IPS-NIHi7 (cell line): ENCODE measurements around the gene ATXN1.
"Not testable (repeated sequence)": the region's sequence is repeated elsewhere in the genome, so short reads cannot be mapped to it uniquely, and the experiment has no call there.

ENCODE experiments used
- DNase-seq: peaks from one replicate; pipeline ENCODE4 v3.0.0; 2012; ENCODE audit warnings: mixed read lengths; ENCODE audit errors: extremely low spot score

The ATXN1 gene

GRCh38 chr6:16388488-16388887 lies 372.8 kb downstream of the ATXN1 start:
- DNase-seq: no peak

DNA sequence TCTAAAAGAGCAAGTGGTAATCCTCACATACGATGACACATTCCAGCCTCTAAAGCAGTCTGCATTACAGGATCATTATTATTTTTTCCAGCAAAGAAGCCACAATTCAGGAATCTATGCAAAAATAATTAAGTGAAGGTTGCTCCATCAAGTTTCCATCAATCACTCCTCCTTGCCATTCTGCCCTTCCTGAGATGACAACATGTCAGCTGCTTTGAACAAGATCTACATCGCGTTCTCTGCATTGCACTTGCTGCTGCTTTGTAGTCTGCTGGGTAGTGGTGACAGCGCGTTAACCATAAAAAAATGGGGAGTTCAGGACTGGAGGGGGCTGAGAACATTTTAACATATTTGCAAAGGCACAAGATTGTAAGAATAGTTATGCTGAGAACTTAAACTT lies 375.2 kb downstream of the ATXN1 start:
- DNase-seq: no peak

GRCh38 chr6:16383607-16384206 lies 377.6 kb downstream of the ATXN1 start:
- DNase-seq: no peak

DNA sequence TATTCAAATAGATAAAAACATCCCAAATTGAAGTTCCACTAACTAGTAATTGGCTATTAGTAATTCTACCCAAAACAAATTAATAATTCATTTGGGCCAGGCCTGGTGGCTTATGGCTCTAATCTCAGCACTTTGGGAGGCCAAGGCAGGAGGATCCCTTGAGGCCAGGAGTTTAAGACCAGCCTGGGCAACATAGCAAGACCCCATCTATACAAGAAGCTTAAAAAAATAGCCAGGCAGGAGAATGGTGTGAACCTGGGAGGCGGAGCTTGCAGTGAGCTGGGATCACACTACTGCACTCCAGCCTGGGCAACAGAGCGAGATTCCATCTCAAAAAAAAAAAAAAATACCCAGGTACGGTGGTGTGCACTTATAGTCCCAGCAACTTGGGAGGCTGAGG lies 379.3 kb downstream of the ATXN1 start:
- DNase-seq: not testable (repeated sequence)

DNA sequence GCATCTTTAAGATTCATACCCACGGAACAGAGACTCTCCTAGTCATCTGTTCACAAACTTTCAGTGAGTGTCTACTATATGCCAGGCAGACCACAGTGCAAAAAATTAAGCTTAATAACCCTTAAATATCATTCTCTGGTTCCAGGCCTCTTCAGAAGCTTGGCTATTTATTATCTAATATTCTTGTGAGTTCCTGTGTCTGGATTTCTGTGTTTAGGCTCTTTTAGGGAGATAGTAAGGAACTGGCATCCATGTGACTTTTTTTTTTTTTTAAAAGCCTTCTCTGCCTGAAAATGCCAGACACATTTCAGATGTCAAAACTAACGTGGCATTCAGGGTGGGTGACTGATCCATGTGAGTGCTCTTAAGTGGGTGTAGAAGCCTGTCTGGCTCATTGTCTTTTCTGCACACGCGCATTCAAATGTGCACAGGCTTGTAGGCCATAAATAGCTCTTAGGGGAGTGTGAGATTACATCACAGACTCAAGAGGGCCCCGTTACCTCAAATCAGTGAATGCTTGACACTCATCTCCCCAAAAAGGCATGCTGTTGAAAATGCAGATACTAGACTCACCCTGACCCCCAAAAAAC lies 380.9 kb downstream of the ATXN1 start:
- DNase-seq: no peak

GRCh38 chr6:16378360-16378759 lies 382.9 kb downstream of the ATXN1 start:
- not testable (repeated sequence) for DNase-seq

DNA sequence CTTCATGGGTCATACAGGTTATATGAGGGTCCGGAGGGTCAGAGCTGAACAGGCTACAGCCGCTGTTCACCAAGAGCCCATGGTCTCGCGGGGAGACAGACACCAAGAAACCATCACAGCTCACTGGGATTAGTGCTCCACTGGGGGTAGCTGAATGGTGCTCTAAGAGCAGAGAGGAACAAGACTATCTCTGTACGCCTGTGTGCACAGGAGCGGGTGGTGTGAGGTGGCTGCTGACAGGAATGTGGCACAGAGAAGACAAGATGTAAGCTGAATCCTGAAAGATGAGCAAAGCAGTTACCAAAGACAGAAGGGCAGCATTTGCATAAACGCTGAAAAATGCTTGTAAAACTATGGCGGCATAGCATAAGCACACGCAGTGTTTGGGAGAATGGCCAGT lies 383.8 kb downstream of the ATXN1 start:
- no peak for DNase-seq

- no peak for DNase-seq
Observed at GRCh38 chr6:16375843-16376242, 385.4 kb downstream of the ATXN1 start.

DNA sequence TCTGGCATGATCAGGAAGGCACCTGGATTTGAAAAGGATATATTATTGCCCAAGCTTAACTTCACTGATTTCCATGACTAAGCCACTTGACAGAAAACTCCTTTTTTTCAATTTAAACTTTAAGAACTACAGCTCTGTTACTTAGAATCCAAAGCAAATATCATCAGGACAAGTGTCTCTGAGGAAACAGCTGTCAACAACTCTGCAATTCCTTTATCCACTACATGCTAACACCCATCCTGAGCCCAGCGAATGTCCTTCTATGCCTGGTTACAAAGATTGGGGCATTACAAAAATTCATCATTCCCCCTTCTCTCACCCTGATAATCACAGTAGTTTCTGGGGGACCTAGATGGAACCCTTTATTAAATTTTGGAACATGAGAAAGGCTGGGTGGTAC lies 386.1 kb downstream of the ATXN1 start:
- DNase-seq: no peak

DNA sequence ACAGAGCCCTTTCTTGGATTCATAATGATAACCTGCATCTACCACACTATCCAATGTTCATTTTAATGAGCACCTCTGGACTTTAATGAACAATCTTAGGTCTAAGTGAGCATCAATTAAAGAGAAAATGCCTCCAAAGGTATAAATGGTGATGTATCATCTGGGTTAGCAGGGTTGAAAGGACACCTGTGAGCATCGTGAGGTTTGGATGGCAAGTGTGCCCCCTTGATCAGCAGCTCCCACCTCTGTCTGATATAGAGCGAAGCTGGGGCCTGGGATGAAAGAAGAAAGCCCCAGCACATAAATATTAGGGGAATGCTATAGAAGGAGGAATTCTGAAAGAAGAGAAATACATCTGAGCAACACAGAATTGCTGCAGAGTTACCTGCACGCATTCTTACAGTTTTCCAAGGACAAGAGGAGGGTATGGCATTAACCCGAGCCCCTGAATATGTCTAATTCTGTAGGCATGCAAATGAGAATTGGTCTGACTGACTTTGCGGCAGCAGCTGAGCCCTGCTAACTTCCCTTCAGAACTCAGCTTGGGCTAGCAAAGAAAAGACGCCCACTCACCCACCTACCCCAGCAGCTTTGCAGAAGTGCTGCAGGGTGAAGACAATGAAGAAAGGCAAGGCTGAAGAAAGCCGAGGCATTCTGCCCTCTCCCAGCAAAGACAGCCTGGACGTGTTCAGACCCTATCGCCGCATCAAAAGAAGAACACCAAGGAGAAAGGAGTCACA lies 386.6 kb downstream of the ATXN1 start:
- no peak for DNase-seq

GRCh38 chr6:16374016-16374415 lies 387.2 kb downstream of the ATXN1 start:
- no peak for DNase-seq

GRCh38 chr6:16372029-16372776 lies 389.1 kb downstream of the ATXN1 start:
- no peak for DNase-seq

GRCh38 chr6:16371401-16371800 lies 389.9 kb downstream of the ATXN1 start:
- DNase-seq: no peak

DNA sequence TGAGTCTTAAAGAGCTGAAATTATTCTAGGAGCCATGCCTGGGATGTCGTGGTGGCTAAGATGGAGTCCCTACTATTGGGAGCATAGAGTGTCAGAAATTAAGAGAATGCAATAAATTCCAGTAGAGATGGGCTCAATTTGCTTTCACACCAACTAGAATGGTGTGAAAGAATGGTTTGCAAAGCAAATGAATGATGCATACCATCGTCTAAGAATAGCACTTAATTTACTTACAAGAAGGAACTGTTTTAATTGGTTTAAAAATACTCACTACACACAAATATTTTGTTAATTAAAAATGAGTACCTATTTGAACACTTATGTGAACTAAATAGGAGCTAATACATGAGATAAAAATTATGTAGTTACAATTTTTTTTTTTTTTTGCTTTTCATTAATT lies 390.3 kb downstream of the ATXN1 start:
- no peak for DNase-seq

GRCh38 chr6:16369989-16370388 lies 391.3 kb downstream of the ATXN1 start:
- DNase-seq: no peak

DNA sequence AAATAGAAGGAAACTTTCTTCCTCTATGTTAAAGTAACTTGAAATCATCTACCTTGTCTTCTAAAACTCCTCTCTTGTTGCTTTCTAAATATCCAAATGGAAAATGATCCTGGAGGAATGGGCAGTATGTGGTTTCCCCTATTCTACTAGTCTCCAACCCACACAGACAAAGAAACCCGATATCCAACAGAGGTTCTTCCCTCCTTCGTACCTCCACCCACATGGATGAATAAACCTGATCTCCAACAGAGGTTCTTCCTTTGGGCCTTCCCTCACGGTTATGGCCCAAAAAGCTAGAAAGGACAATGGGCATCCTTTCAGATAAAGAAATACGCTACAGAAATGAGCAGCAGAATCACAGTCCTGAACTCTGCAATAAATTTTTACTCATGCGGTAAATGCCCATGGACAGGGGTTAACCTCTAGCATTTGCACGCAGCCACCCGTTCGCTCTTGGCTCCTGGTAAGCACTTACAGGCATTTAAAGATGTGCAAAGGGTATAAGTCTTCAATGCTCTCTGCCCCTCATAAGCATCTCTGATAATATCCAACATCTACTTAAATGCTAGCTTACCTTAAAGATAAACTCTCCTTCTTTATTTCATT lies 392.0 kb downstream of the ATXN1 start:
- no peak for DNase-seq

GRCh38 chr6:16367571-16367970 lies 393.7 kb downstream of the ATXN1 start:
- no peak for DNase-seq

- no peak for DNase-seq
Observed at GRCh38 chr6:16363749-16364148, 397.5 kb downstream of the ATXN1 start.

GRCh38 chr6:16362819-16363589 lies 398.3 kb downstream of the ATXN1 start:
- DNase-seq: no peak

DNA sequence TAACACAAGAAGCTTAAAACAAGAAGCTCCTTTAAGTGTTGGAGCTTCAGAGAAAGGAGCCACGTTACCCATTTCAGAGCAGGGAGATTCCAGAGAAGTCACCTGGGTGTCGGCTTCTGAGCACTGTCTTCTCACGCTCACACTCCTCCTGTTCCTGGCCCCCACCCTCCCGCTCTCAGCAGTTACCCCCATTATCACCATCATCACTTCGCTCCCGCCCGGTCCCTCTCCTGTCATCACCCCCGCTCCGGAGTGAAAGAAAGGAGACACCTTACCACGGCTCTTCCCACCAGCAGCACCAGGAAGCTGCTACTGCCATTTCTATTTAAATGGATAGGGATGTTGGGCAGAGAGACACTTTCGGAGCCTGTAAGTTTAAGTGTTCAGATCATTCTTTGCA lies 399.0 kb downstream of the ATXN1 start:
- no peak for DNase-seq

GRCh38 chr6:16361861-16362260 lies 399.4 kb downstream of the ATXN1 start:
- DNase-seq: no peak
